HG02763 (cell line): ENCODE measurements around the gene HS6ST3.

ENCODE experiments used
- ATAC-seq: cut with Tn5 transposase; IDR thresholded peaks from one replicate; pipeline ENCODE4 v1.9.1; 2021; ENCODE audit warnings: mild to moderate bottlenecking, moderate library complexity; ENCODE audit not compliant: unreplicated experiment

HS6ST3 gene

DNA sequence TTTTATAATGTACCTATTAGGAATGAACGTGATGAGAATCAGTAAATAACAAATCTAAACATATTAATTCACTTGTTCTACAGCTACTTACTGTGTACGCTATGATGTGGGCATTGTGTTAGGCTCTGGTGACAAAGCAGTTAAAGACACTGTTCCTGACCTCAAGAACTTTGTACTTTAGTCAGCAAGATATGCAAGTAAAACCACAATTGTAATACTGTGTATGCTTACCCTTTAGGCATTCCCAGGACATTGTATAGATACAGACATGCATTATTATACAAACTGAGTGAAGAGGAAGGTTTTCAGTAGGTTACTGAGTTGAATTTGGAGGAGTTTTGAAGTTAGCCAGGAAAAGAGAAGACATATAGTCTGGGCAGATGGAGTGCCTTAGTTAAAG lies 435.8 kb downstream of the HS6ST3 start:
- no peak for ATAC-seq

DNA sequence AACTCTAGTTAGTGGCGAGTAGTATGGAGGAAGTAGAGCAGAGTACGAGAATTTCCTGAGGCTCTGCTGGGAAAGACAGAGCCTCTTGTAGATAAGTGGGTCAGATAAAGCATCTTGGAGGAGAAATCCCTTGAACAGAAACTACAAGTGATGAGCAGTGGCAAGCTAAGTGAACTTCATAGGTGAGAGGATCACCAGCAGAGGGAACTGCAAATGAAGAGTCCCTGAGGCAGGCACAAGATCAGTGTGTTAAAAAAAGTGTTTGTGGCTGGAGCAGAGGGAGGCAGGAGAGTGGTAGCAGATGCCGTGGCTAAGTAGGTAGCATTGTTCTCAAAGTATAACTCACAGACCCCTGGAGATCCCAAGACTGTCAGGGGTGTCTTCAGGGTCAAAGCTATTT lies 437.6 kb downstream of the HS6ST3 start:
- ATAC-seq: no peak

DNA sequence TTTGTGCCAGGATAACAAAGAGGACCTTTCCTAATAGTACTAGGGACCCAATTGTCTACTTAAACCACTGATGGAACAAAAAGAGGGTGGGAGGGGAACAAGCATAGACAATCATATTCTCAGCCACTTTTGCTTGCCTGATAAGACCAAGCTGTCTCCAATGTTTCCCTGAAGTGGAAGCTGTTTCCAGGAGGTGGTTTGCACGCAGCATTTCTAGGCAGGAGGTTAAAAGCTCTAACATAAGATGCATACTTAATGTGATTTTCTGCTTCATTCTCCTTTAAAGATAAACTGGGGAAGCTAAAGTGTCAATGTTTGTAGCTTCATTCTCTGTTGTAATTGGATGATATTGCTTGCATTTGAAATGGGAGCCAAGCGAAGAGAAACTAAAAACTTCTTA lies 442.9 kb downstream of the HS6ST3 start:
- ATAC-seq: no peak

DNA sequence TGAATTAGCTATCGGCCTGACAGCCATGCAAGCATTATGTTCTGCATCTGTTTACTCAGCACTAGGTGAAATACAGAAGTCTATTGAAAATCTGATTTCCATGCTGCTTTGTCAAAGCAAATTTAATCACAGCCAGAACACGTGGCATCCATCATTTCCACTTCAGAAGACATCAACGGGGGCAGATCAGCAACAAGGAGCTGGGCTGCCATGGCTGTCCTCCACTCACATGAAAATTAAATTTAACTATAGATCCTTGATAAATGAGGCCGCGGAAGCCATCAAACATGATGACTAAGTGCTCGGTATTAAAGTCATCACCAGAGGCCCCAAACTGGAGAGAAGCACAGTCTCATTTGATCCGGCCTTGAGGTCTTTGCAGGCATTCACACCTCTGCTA lies 443.5 kb downstream of the HS6ST3 start:
- ATAC-seq: no peak

DNA sequence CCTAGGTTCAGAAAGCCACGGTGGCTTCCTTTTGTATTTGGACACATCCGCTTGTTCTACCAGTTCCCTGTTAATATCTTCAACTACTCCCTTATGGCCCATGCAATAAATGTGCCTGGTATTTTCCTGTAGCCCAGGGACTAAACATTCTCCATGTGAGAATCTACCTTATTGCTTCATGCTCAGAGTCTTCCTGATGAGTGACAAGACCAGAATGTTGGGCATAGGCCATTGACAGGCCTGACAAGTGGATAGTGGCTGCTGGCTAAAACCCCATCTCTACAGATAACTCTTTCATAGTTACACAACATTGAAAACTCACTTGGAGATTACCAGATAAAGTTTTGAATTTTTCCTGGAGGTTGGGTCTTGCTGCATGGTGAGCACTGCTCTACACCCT lies 449.9 kb downstream of the HS6ST3 start:
- no peak for ATAC-seq

DNA sequence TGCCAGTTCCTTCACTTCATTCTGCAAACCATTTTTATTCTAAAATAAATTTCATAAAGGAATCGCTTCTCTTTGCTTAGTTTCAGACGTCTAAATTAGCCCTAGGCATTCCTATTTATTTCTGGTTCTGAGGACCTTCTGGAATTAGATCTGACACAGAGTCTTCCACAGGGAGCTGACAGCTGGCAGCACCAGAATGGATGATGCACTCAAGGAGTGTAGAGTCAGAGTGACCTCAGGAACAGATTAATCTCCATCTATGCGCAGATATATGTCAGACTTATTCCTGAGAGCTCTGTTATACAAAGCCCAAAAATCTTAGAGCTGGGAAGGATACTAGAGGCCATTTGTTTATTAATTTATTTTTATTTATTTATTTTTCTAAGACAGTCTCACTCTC lies 450.8 kb downstream of the HS6ST3 start:
- ATAC-seq: no peak

DNA sequence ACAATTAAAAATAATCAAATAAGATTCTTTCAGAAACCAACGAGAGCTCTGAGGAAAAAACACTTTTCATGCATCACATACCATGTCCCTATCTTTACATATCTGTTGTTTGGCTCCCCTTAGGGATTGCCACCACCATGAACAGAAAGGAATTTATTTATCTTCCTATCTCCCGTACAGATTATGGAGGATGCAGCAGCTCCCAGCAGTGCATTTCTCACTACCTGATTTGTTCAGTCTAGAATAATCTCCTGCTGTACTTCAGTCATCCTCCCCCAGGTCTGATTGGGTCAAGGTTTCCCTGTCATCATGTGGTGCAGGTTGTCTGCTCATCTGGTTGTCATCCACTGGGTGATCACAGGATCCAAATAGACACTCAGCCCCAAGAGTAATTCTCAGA lies 453.1 kb downstream of the HS6ST3 start:
- no peak for ATAC-seq

DNA sequence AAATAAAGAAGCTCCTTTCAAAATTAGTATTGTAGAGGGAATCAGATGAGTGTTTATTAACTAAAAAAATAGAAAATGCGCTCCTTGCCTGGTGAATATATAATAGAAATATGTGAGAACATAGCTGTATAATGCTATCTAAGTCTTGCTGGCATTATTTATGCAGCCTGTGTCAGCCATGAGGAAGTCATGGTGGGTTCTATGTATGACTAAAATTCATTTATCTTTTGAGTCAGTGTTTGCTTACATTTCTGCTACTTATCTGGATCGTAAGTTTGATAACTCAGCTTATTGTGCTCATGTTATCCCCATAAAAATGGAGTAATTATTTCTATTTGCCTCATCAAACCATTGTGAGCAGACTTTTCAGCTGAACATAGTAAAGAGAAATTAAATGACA lies 455.1 kb downstream of the HS6ST3 start:
- no peak for ATAC-seq

DNA sequence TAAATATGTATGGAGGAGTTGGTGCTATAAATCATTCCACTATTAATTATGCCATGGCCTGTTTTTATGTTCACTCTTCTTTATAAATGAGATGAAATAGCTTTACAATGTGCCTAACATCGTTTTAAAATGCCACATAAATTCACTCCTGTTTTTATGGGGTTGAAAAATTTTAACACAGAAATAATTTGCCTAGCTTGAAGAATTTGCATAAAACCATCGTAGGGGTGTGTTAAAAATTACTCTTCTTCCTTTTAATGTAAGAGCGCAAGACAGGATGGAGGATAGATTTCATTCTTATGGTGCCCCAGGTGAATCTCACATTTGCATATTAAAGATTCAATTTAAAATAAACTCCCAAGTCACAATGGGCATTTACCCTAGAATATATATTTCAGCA lies 456.6 kb downstream of the HS6ST3 start:
- no peak for ATAC-seq

DNA sequence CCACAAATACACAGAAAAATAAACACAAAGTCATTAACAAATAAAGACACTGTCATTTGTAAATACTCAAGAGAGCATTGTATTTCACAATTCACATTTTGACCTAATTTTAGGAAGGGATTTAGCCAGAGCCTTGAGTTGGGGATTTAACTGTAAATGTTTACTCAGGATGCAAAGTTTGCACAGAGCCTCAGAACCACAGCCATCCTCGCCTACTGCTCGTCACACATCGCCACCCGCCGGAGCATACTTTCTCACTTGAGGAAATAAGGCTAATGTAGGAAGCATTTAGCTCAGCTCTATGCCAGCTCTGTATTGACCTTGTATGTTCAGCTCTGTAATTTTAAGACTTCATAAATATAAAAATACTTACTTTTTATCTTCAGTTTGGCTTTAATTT lies 461.6 kb downstream of the HS6ST3 start:
- no peak for ATAC-seq

DNA sequence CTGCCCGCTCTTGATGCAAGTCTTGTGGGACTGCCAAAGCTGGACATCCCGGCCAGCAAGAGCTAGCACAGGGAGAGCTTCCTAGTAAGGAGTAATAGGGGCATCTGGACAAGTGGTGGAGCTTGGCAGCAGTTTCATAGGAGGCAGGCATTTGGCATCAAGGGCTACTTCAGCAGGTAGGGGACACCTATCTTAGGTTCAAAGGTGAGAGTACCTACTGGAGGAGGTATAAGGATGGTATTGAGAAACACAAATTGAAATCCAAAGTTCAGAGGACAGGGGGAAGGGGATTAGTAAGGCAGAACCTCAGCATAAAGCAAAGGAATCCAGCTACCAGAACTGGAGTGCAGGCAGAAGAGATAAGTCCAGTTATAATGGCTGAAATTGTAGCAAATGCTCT lies 462.7 kb downstream of the HS6ST3 start:
- ATAC-seq: no peak

DNA sequence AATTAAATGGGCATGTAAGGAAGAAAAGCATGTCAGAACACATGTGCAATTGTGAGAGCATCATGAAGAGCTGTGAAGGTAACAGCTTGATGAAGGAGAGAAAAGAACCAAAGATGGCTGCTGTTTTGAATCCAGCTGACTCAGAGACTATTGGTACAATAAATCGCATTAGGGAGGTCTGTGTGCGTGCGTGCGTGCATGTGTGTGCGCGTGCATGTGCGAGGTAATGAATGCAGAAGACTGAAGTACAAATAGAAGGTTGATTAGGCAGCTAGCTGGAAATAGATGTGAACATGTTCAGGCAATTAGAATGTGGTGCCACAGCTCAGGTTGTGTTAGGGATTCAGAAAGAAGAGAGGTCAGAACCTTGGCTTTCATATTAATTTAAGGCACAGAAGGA lies 463.9 kb downstream of the HS6ST3 start:
- ATAC-seq: no peak

DNA sequence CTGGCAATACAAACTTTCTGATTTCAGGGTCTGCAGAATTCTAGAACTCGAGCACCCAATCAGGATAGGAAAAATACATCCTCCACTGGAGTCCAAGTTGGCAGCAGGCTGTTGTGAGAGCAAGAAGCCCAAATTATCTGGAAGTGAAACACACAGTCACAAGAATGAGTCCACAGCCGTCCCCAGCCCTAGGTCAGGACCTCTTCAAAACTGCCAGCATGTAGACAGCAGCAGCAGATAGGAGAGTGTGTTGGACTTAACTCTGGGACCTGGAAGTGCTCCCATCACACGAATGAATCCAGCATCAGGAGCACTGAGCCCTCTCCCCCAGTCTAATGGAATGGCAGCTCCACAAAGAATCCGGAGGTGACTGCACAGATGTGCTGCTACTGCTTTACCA lies 483.7 kb downstream of the HS6ST3 start:
- ATAC-seq: no peak

DNA sequence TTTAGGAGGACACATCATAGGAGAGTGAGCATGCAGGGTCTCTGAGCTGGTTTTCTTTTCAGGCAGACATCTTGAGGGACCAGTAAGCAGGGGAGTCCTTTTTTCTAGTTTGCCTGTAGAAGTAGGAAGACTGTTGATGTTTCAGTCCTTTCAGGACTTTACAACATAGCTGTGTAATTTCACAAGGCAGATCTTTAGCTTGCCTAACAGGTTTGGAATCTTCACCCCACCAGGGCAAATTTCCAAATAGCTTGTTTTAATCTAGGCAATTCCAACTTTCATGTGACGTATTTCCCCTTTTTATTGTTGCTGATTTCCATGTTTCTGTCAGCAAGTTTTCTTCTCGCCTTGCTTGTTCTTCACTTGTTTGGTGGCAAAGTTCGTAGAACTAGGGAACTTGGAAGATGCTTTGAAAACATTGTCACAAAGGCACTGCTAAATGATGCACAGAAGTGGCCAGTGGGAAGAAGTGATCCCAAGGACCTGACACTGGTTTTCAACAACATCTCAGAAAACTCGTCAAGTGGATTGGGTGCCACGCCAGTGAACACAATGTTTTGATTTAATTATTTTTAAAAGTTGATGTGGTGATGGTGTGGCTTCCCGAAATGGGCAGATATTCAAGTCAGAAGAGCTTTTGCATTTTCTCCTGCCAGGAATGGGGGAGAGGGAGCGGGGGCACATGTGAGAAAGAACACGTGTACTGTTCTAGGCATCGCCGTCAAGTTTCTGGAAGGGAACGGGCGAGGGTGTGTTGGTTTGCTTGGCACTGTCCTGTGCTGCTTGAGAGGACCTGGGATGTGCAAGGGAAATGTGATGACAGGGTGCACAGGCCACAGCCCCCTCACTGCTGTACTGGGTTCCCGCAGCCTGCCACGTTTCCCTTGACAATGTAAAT lies 485.8 kb downstream of the HS6ST3 start:
- ATAC-seq: no peak

DNA sequence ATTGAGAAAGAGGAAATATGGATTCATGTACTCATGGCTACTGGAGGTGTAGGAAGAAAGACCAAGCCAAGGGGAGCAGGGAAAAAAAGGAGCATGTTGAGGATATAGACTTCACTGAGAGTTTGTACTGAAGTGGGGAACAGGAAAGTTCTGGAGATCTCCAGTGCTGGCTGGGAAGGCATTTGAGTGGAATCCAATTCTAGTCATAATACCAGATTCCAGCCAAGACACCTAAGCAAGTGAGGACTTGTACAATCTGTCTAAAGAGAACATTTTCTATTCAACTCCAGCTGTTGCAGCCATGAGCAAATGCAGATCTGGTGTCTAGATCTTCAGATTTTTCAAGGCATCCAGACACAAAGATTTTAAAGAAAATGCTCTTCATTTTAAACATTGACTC lies 491.8 kb downstream of the HS6ST3 start:
- ATAC-seq: no peak

DNA sequence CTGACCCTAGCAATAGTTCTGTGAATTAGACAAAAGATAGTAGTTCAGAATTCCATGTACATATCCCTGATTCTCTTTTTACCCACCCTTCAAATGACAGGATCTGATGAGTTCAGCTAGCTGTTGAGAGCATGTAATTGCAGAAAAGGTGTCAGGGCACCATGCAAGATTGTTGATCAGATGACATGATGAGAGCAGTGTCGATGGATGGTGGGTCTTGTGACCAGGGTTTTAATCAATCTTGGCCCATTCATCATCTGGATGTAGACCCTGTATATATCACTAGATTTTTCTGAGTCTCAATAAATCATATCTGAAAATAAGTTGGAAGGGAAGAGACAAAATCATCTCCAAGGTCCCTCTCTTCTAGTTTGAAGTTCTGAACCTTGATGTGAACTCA lies 525.3 kb downstream of the HS6ST3 start:
- no peak for ATAC-seq

DNA sequence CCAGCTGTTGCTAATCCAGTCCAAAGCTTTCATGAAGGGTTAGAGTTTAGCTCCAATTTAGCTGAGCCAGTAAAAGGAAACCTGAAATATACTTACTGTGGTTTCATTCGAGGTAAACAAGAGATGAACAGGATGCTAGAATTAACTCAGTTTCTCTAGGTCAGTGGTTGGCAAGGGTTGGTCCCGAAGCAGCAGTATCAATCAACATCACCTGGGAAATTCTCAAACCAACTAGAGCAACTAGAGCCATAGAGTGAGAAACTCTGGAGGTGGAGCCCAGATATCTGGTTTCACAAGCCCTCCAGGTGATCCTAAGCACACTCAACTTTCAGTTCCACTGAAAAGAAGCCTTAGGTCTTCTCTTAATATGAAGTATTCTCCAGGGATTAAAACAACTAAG lies 527.6 kb downstream of the HS6ST3 start:
- ATAC-seq: no peak

DNA sequence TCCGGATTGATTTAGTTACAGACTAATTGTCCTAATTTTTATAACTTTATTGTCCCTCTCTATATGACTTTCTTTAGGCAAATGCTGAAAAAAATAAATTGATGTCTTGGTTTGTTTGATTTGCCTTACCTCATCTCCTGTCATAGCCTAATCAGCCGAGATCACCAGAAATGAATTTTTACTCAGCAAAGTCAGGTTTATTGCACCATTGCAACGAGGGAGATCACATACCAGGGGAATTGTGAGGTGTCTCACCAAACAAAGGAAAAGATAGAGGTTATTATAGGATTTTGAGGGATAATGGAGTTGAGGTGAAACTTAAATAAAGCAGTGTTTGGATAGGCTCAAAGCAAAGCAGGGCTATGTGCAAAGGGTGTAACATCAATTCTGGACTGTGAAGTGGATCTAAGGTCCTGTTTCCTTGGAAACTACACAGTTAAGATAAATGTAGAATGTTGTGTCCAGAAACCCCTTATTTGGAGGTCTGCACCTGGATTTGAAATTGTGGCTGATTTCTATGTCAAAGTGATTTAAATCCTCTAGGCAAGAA lies 531.8 kb downstream of the HS6ST3 start:
- ATAC-seq: no peak

DNA sequence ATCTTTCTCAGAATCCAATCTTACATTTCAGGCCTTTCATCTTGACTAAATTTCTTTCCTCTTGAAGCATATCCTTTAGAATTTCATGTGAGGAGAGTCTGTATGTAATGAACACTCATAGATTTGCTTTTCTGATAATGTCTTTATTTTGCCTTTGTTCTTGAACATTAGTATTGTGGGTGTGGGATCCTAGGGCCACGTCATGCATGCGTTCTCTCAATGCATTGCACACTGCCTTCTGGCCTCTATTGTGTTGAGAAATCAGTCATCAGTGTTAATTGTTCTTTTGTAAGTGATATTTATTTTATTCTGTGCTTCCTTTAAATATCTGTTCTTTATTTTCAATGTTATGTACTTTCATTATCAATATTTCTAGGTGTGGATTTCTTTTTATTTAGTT lies 539.4 kb downstream of the HS6ST3 start:
- ATAC-seq: no peak

DNA sequence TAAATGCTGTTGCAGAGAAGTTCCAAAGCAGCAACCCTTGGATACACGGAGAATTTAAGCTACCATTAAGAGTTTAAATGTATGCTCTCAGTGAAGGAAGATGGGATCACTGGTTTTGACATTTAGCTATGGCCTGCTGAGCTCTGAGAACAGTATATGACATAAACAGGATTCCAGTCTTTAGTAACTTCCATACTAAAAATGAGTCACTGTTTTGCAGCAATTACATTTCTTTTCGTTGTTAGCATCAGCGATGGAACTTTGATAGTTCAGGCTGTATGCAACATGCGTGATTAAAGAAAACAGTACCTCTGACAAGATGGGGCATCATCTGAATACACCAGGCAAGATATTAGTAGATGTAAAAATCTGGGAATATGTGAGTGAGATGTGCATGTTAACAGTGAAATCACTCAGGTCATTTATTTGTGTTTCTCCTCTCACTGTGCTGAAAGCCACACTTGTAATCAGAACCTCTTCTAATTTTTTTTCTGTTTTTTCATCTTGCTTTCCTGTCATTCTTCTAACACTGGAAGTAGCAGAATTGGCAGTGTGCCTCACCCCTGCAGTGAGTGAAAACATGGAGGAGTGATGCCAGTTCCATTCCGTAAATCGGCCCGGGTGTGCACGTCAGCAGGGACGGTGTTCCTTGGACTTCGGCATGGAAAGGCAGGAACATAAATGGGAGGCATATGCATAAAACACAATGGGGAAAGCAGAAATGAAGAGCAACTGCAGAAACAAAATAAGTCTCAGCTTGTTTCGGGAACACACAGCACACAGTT lies 542.8 kb downstream of the HS6ST3 start:
- ATAC-seq: no peak

DNA sequence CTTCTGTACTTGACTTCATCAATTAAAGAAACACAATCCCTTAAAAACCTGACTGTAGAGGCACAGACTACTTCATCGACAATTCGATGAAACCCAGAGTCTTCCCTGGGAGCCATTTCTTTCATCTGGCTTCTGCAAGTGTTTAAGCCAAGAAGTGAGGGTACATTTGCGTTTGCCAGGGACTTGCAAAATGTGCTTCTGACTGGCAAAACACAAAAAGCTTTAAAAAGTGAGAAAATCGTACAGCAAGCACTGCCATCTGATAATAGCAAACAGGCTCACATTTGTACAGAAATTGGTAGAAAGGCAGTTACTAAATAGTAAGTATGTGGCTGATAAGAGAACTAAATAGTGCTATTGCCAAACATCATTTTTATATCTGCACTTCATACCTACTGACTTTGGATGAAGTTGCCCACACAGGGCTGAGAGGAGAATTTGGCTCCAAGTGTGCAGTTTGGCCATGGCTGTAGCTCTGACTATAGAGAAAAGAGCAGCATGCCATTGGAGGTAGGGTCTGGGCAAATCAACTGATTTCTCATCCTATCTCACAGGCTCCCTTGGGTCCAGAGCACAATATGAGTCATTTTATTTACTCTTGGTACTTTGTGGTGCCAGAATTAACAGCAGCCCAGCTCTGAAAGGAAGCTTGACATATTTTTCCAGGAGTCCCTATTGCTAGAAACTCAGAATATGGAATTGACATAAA lies 546.2 kb downstream of the HS6ST3 start:
- ATAC-seq: no peak
